ENCODE data around the gene HS3ST2. TPM values are rescaled to one million over a fixed set of nuclear protein-coding genes. Genes with fewer than 3 reads are reported as not detected.

The HS3ST2 gene
- total and polyA plus RNA-seq, 2 experiments from 2014 or later: 1.4 to 3.2 TPM

GRCh38 chr16:22890976-22891375 lies 77.0 kb downstream of the HS3ST2 start (continued):
- TF ChIP-seq, protein P1, sequence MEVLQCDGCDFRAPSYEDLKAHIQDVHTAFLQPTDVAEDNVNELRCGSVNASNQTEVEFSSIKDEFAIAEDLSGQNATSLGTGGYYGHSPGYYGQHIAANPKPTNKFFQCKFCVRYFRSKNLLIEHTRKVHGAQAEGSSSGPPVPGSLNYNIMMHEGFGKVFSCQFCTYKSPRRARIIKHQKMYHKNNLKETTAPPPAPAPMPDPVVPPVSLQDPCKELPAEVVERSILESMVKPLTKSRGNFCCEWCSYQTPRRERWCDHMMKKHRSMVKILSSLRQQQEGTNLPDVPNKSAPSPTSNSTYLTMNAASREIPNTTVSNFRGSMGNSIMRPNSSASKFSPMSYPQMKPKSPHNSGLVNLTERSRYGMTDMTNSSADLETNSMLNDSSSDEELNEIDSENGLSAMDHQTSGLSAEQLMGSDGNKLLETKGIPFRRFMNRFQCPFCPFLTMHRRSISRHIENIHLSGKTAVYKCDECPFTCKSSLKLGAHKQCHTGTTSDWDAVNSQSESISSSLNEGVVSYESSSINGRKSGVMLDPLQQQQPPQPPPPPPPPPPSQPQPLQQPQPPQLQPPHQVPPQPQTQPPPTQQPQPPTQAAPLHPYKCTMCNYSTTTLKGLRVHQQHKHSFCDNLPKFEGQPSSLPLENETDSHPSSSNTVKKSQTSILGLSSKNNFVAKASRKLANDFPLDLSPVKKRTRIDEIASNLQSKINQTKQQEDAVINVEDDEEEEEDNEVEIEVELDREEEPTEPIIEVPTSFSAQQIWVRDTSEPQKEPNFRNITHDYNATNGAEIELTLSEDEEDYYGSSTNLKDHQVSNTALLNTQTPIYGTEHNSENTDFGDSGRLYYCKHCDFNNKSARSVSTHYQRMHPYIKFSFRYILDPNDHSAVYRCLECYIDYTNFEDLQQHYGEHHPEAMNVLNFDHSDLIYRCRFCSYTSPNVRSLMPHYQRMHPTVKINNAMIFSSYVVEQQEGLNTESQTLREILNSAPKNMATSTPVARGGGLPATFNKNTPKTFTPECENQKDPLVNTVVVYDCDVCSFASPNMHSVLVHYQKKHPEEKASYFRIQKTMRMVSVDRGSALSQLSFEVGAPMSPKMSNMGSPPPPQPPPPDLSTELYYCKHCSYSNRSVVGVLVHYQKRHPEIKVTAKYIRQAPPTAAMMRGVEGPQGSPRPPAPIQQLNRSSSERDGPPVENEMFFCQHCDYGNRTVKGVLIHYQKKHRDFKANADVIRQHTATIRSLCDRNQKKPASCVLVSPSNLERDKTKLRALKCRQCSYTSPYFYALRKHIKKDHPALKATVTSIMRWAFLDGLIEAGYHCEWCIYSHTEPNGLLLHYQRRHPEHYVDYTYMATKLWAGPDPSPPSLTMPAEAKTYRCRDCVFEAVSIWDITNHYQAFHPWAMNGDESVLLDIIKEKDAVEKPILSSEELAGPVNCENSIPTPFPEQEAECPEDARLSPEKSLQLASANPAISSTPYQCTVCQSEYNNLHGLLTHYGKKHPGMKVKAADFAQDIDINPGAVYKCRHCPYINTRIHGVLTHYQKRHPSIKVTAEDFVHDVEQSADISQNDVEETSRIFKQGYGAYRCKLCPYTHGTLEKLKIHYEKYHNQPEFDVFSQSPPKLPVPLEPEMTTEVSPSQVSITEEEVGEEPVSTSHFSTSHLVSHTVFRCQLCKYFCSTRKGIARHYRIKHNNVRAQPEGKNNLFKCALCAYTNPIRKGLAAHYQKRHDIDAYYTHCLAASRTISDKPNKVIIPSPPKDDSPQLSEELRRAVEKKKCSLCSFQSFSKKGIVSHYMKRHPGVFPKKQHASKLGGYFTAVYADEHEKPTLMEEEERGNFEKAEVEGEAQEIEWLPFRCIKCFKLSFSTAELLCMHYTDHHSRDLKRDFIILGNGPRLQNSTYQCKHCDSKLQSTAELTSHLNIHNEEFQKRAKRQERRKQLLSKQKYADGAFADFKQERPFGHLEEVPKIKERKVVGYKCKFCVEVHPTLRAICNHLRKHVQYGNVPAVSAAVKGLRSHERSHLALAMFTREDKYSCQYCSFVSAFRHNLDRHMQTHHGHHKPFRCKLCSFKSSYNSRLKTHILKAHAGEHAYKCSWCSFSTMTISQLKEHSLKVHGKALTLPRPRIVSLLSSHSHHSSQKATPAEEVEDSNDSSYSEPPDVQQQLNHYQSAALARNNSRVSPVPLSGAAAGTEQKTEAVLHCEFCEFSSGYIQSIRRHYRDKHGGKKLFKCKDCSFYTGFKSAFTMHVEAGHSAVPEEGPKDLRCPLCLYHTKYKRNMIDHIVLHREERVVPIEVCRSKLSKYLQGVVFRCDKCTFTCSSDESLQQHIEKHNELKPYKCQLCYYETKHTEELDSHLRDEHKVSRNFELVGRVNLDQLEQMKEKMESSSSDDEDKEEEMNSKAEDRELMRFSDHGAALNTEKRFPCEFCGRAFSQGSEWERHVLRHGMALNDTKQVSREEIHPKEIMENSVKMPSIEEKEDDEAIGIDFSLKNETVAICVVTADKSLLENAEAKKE (CRISPR knock-in tag; IDR thresholded peaks at IDR 0.05): no peak
- no peak for TF ChIP-seq ZNF114 (CRISPR knock-in tag; IDR thresholded peaks at IDR 0.05)

DNA sequence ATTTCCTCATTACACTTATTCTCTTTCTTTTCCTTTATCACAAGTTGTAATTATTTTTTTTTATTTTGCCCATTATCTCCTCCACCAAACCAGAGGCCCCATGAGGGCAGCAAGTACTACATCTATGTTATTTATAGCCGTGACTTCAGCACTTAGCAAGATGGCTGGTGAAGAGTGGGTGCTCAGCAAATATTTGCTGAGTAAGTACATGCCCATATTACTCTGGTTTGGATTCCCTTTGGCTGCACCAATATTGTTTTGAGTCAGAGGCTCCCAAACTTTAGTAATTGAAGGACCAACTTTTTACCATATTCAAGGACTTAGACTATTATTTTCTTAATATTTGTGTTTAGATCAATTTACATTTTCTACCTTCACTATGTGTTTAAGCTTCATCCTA lies 83.2 kb downstream of the HS3ST2 start:
- Mint-ChIP-seq H3K9me3 (no peaks in the 10 kb centered on the region), H3K4me3 (no peak overlapping the region), H3K4me1 (no peaks in the 10 kb centered on the region; the same call in 2 of the 3 replicates), H3K36me3 (ENCODE audit: low read depth) (no peaks in the 10 kb centered on the region), H3K27ac (no peak overlapping the region), H3K27me3 (ENCODE audit: insufficient read depth, low read depth, poor library complexity) (peaks cover 3% of the 10 kb centered on the region)
- H3K27me3 ChIP-seq (ENCODE audit: insufficient read depth): no peaks in the 10 kb centered on the region
- no peaks in the 10 kb centered on the region for H4K20me1 ChIP-seq (replicated peaks; ENCODE audit: insufficient read depth)
- no peaks in the 10 kb centered on the region for H3K79me2 ChIP-seq (replicated peaks; ENCODE audit: insufficient read depth)
- no peaks in the 10 kb centered on the region for H3K4me1 ChIP-seq (ENCODE audit: insufficient read depth)
- H3K9me2 ChIP-seq (ENCODE audit: insufficient read depth): no peaks in the 10 kb centered on the region
- H3K4me2 ChIP-seq: no peak overlapping the region
- no peak for DNase-seq (ENCODE audit: low spot score)
- no peak overlapping the region for H3K4me3 ChIP-seq
- H3F3A ChIP-seq (replicated peaks; ENCODE audit: low read depth): no peaks in the 10 kb centered on the region
- ATAC-seq: no peak
- no peaks in the 10 kb centered on the region for H3K36me3 ChIP-seq (ENCODE audit: insufficient read depth)
- no peak overlapping the region for H2AFZ ChIP-seq
- H3K27ac ChIP-seq (ENCODE audit: low read depth): no peak overlapping the region
- TF ChIP-seq EZH2 (IDR thresholded peaks at IDR 0.05; ENCODE audit: low read depth, unreplicated experiment): no peak
- TF ChIP-seq ZNF114 (CRISPR knock-in tag; IDR thresholded peaks at IDR 0.05): no peak
- no peak for TF ChIP-seq REST (IDR thresholded peaks at IDR 0.05; ENCODE audit: unreplicated experiment)
- TF ChIP-seq, protein P2, sequence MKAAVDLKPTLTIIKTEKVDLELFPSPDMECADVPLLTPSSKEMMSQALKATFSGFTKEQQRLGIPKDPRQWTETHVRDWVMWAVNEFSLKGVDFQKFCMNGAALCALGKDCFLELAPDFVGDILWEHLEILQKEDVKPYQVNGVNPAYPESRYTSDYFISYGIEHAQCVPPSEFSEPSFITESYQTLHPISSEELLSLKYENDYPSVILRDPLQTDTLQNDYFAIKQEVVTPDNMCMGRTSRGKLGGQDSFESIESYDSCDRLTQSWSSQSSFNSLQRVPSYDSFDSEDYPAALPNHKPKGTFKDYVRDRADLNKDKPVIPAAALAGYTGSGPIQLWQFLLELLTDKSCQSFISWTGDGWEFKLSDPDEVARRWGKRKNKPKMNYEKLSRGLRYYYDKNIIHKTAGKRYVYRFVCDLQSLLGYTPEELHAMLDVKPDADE (IDR thresholded peaks at IDR 0.05): no peak
- no peak for TF ChIP-seq NANOG (IDR thresholded peaks at IDR 0.05; ENCODE audit: borderline replicate concordance)
- TF ChIP-seq CREB1 (CRISPR knock-in tag; IDR thresholded peaks at IDR 0.05; ENCODE audit: low read depth): no peak
- no peak for TF ChIP-seq ZNF331 (CRISPR knock-in tag; IDR thresholded peaks at IDR 0.05; ENCODE audit: low read depth)
- no peak for TF ChIP-seq POLR2AphosphoS5 (IDR thresholded peaks at IDR 0.05; ENCODE audit: low read depth)
- TF ChIP-seq STAT1 (IDR thresholded peaks at IDR 0.05; ENCODE audit: unreplicated experiment): no peak
- TF ChIP-seq EZH2phosphoT487 (IDR thresholded peaks at IDR 0.05; ENCODE audit: unreplicated experiment): no peak
- no peak for TF ChIP-seq JUNB (IDR thresholded peaks at IDR 0.05; ENCODE audit: unreplicated experiment)

Data from GM23338 (cell line).